ENCODE measurements around the gene ARHGAP26. TPM values are rescaled to one million over a fixed set of nuclear protein-coding genes. Genes with fewer than 3 reads are reported as not detected.
A peak's percentile ranks its signal among the peaks of the same experiment; 100 is the strongest.

Gene ARHGAP26
- total RNA-seq, 1 experiment from 2014 or later: 79.8 TPM

DNA sequence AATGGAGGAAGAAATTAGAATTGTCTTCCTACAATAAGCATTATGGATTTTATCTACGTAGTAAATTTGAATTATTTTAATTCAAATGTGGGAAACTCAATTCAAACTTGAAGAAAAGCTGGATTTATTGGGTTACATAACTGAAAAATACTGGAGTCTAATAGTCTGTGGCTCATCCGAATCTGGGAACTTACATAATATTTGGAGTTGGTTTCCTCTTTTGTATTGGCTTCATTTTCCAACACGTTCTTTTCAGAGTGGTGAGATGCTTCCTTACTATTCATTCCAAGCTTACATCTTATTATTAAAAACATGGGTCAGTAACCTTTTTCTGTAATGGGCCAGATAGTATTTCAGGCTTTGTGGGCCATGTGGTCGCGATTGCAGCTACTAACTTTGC, 164.8 kb downstream of the ARHGAP26 start:
- H3K36me3 ChIP-seq (ENCODE audit: control insufficient read depth, insufficient read depth, low read length): no peaks in the 10 kb centered on the region; the same call in none of the 2 replicates
- H3K4me3 ChIP-seq (ENCODE audit: low read depth, low read length): no peak overlapping the region
- no peaks in the 10 kb centered on the region for H3K4me1 ChIP-seq
- Mint-ChIP-seq H3K36me3 (ENCODE audit: insufficient read depth, unreplicated experiment) (peaks cover 38% of the 10 kb centered on the region), H3K4me1 (ENCODE audit: low read depth, unreplicated experiment) (no peaks in the 10 kb centered on the region), H3K9me3 (ENCODE audit: unreplicated experiment) (no peaks in the 10 kb centered on the region), H3K27ac (ENCODE audit: unreplicated experiment) (no peak overlapping the region), H3K4me3 (ENCODE audit: unreplicated experiment) (no peak overlapping the region), H3K27me3 (ENCODE audit: insufficient read depth, unreplicated experiment) (no peaks in the 10 kb centered on the region)
- TF ChIP-seq, protein P1, sequence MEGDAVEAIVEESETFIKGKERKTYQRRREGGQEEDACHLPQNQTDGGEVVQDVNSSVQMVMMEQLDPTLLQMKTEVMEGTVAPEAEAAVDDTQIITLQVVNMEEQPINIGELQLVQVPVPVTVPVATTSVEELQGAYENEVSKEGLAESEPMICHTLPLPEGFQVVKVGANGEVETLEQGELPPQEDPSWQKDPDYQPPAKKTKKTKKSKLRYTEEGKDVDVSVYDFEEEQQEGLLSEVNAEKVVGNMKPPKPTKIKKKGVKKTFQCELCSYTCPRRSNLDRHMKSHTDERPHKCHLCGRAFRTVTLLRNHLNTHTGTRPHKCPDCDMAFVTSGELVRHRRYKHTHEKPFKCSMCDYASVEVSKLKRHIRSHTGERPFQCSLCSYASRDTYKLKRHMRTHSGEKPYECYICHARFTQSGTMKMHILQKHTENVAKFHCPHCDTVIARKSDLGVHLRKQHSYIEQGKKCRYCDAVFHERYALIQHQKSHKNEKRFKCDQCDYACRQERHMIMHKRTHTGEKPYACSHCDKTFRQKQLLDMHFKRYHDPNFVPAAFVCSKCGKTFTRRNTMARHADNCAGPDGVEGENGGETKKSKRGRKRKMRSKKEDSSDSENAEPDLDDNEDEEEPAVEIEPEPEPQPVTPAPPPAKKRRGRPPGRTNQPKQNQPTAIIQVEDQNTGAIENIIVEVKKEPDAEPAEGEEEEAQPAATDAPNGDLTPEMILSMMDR (IDR thresholded peaks at IDR 0.05; ENCODE audit: insufficient read depth in 1 of 2, low read depth in 1 of 2, low read length in 1 of 2, severe bottlenecking in 1 of 2, unreplicated experiment in 1 of 2): no peak
- BruUV-seq (replicated peaks): no TSS peak
- intact Hi-C loops (cut with micrococcal nuclease; ENCODE audit: unreplicated experiment): no loop called here
- H3K27me3 ChIP-seq (replicated peaks; ENCODE audit: control insufficient read depth, insufficient read depth, low read length): no peaks in the 10 kb centered on the region
- DNase-seq: no peak
- ChIA-PET POLR2A (no interaction called here), CTCF (no interaction called here)
- no peaks in the 10 kb centered on the region for H3K9me3 ChIP-seq

DNA sequence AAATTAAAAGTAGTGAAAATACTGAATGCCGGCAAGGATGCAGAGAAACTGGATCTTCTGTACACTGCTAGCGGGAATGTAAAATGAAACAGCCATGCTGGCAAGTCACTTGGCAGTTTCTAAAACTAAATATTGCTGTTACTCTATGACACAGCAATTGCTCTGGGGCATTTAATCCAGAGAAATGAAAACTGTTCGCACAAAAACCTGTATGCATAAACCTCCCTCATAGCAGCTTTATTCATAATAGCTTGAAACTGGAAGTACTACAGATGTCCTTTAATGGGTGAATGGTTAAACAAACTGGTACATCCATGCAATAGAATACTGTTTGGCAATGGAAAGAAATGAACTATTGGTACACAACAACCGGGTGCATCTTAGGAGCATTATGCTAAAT, 167.2 kb downstream of the ARHGAP26 start:
- DNase-seq: no peak
- Mint-ChIP-seq H3K27ac (ENCODE audit: unreplicated experiment) (no peak overlapping the region), H3K9me3 (ENCODE audit: unreplicated experiment) (no peaks in the 10 kb centered on the region), H3K36me3 (ENCODE audit: insufficient read depth, unreplicated experiment) (peaks cover 26% of the 10 kb centered on the region), H3K4me3 (ENCODE audit: unreplicated experiment) (no peak overlapping the region), H3K27me3 (ENCODE audit: insufficient read depth, unreplicated experiment) (no peaks in the 10 kb centered on the region), H3K4me1 (ENCODE audit: low read depth, unreplicated experiment) (no peaks in the 10 kb centered on the region)
- POLR2A ChIA-PET: no interaction called here
- Histone ChIP-seq H3K4me3 (ENCODE audit: low read depth, low read length) (no peak overlapping the region), H3K27me3 (replicated peaks; ENCODE audit: control insufficient read depth, insufficient read depth, low read length) (no peaks in the 10 kb centered on the region), H3K9me3 (no peaks in the 10 kb centered on the region), H3K36me3 (ENCODE audit: control insufficient read depth, insufficient read depth, low read length) (no peaks in the 10 kb centered on the region; the same call in none of the 2 replicates), H3K4me1 (peaks cover 4% of the 10 kb centered on the region; the same call in 1 of the 2 replicates)
- TF ChIP-seq, protein P1 (IDR thresholded peaks at IDR 0.05; ENCODE audit: insufficient read depth in 1 of 2, low read depth in 1 of 2, low read length in 1 of 2, severe bottlenecking in 1 of 2, unreplicated experiment in 1 of 2): no peak
- BruUV-seq (replicated peaks): TSS peak; percentile 3
- intact Hi-C loops (cut with micrococcal nuclease; ENCODE audit: unreplicated experiment): no loop called here
- CTCF ChIA-PET: interaction anchor here (2.0 kb wide), 1 partner anchor 16 kb away, joined by 6 read pairs; no protein-coding TSS in a partner anchor

DNA sequence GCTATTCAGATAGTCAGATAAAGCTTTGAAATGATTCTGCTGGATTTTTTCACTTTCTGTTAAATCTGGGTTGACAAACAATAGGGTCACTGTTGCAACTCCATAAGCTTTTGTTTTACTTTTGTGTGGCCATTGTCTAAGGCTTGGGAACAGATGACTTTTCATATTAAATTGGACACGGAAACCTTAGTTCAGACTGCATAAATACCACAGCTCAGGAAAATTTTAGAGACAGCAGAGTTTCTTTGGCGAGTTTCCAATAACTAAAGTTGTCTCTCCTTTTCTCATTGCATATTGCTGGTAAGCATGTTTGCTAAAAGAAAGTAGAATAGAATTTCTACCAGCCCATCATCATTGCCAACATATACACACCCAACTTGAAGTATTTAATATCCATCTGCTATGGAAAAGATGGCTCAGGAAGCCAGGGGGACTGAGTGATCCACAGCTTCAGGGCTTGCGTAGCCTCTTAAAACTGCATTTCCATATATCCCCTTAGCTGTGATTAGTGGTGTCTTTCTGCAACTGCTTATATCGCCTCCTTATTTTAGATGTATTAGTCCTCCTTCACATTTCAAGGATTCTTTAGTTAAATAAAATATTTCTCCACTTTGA, 168.2 kb downstream of the ARHGAP26 start:
- H3K9me3 Mint-ChIP-seq (ENCODE audit: unreplicated experiment): no peaks in the 10 kb centered on the region

More for the DNA sequence above, 168.2 kb downstream of the ARHGAP26 start:
- Histone ChIP-seq H3K36me3 (ENCODE audit: control insufficient read depth, insufficient read depth, low read length) (no peaks in the 10 kb centered on the region; the same call in 1 of the 2 replicates), H3K27me3 (replicated peaks; ENCODE audit: control insufficient read depth, insufficient read depth, low read length) (no peaks in the 10 kb centered on the region), H3K4me1 (peaks cover 4% of the 10 kb centered on the region; the same call in 1 of the 2 replicates), H3K4me3 (ENCODE audit: low read depth, low read length) (no peak overlapping the region), H3K9me3 (no peaks in the 10 kb centered on the region)
- Mint-ChIP-seq H3K36me3 (ENCODE audit: insufficient read depth, unreplicated experiment) (peaks cover 22% of the 10 kb centered on the region), H3K4me1 (ENCODE audit: low read depth, unreplicated experiment) (no peaks in the 10 kb centered on the region), H3K27ac (ENCODE audit: unreplicated experiment) (no peak overlapping the region), H3K4me3 (ENCODE audit: unreplicated experiment) (no peak overlapping the region), H3K27me3 (ENCODE audit: insufficient read depth, unreplicated experiment) (no peaks in the 10 kb centered on the region)
- intact Hi-C loops (cut with micrococcal nuclease; ENCODE audit: unreplicated experiment): no loop called here
- POLR2A ChIA-PET: no interaction called here
- DNase-seq: no peak
- no TSS peak for BruUV-seq (replicated peaks)
- TF ChIP-seq, protein P1 (IDR thresholded peaks at IDR 0.05; ENCODE audit: insufficient read depth in 1 of 2, low read depth in 1 of 2, low read length in 1 of 2, severe bottlenecking in 1 of 2, unreplicated experiment in 1 of 2): no peak
- CTCF ChIA-PET: interaction anchor here (2.0 kb wide), 1 partner anchor 17 kb away, joined by 6 read pairs; no protein-coding TSS in a partner anchor
